H1 (cell line): ENCODE data around the gene TRIM62. TPM values are rescaled to one million over a fixed set of nuclear protein-coding genes. Genes with fewer than 3 reads are reported as not detected.

Source experiments
- CTCF ChIA-PET: fragments of 300-600 bp; sonication (Branson Sonifier 250); formaldehyde crosslinking; loops from one replicate; lab custom pipeline; 2021; ENCODE audit not compliant: partially characterized antibody; lab: Charles Lee
- POLR2A ChIA-PET: fragments of 300-600 bp; sonication (Branson Sonifier 250); formaldehyde crosslinking; loops from one replicate; lab custom pipeline; 2021; ENCODE audit warnings: inconsistent platforms; ENCODE audit not compliant: partially characterized antibody; lab: Charles Lee
- DNase-seq, 2 experiments: peaks; one replicate each; pipeline versions ENCODE4 v3.0.0 to v3.0.0-alpha.2; 2010 to 2022; ENCODE audit warnings: low spot score in 2 of 2, low read depth in 1 of 2, mixed read lengths in 1 of 2
- FAIRE-seq: peaks from 2 replicates; lab custom pipeline; 2011; peaks lifted over from hg19 to GRCh38; lab: Jason Lieb, UNC
- H2AFZ ChIP-seq: 2 replicates; pipeline ENCODE4 v1.8.1; 2012; ENCODE audit warnings: low read length, inconsistent platforms
- H2AK5ac ChIP-seq: 2 replicates; pipeline ENCODE4 v1.6.1; 2013; ENCODE audit warnings: low read depth, low read length
- H2BK120ac ChIP-seq: replicated peaks from 2 replicates; pipeline ENCODE3; 2013; ENCODE audit warnings: low read depth, low read length, inconsistent platforms
- H2BK12ac ChIP-seq: 2 replicates; pipeline ENCODE4 v1.6.1; 2013; ENCODE audit warnings: low read depth, low read length
- H2BK15ac ChIP-seq: 2 replicates; pipeline ENCODE4 v1.6.1; 2013; ENCODE audit warnings: low read length
- H2BK20ac ChIP-seq: 2 replicates; pipeline ENCODE4 v1.6.1; 2013; ENCODE audit warnings: low read length
- H2BK5ac ChIP-seq: 2 replicates; pipeline ENCODE4 v1.6.1; 2013; ENCODE audit warnings: low read depth, low read length
- H3K14ac ChIP-seq: 2 replicates; pipeline ENCODE4 v1.6.1; 2013; ENCODE audit warnings: inconsistent platforms; ENCODE audit not compliant: insufficient read length
- H3K18ac ChIP-seq: 2 replicates; pipeline ENCODE4 v1.6.1; 2013; ENCODE audit warnings: low read length; ENCODE audit errors: extremely low read depth
- H3K23ac ChIP-seq: 2 replicates; pipeline ENCODE4 v1.6.1; 2013; ENCODE audit warnings: inconsistent platforms; ENCODE audit not compliant: insufficient read length
- H3K23me2 ChIP-seq: 2 replicates; pipeline ENCODE4 v1.6.1; 2013; ENCODE audit warnings: low read depth, low read length
- H3K27ac ChIP-seq: 2 replicates; pipeline ENCODE4 v1.6.1; 2011; ENCODE audit warnings: low read depth, low read length, inconsistent platforms
- H3K27me3 ChIP-seq, 4 experiments: replicated peaks in 1 of 4; 1 replicate in 1 of 4; 2 replicates in 3 of 4; pipeline versions ENCODE4 v1.6.1 to v1.8.1; 2011 to 2013; ENCODE audit warnings: low read length in 3 of 4, mild to moderate bottlenecking in 3 of 4, inconsistent platforms in 2 of 4, mixed read lengths in 2 of 4, moderate library complexity in 1 of 4; ENCODE audit not compliant: control insufficient read depth in 3 of 4, insufficient read depth in 3 of 4; ENCODE audit errors: extremely low read depth in 1 of 4
- H3K36me3 ChIP-seq, 4 experiments: 2 replicates each; pipeline versions ENCODE4 v1.6.1 to v1.8.1; 2011 to 2013; ENCODE audit warnings: mild to moderate bottlenecking in 4 of 4, low read length in 3 of 4, moderate library complexity in 2 of 4, control low read depth in 1 of 4, inconsistent platforms in 1 of 4; ENCODE audit not compliant: insufficient read depth in 4 of 4, control insufficient read depth in 2 of 4
- H3K4ac ChIP-seq: replicated peaks from 2 replicates; pipeline ENCODE3; 2013; ENCODE audit warnings: low read length, low read depth, mixed read lengths, inconsistent platforms; ENCODE audit not compliant: insufficient read length
- H3K4me1 ChIP-seq, 4 experiments: replicated peaks in 1 of 4; 1 replicate in 1 of 4; 2 replicates in 3 of 4; pipeline versions ENCODE4 v1.6.1 to v1.8.1; 2011 to 2013; ENCODE audit warnings: low read length in 3 of 4, inconsistent platforms in 2 of 4, mixed read lengths in 1 of 4; ENCODE audit not compliant: insufficient read depth in 4 of 4, control insufficient read depth in 3 of 4
- H3K4me2 ChIP-seq, 2 experiments: 2 replicates each; pipeline versions ENCODE4 v1.6.1 to v1.8.1; 2011 to 2013; ENCODE audit warnings: low read depth in 2 of 2, low read length in 2 of 2, control low read depth in 1 of 2, inconsistent platforms in 1 of 2, mild to moderate bottlenecking in 1 of 2; ENCODE audit not compliant: insufficient read depth in 1 of 2
- H3K4me3 ChIP-seq, 4 experiments: fragments of 200-600, 300-600 bp in 1 of 4; sonication (generic), shearing (Covaris generic), sonication (Bioruptor Twin) in 1 of 4; 2 replicates each; pipeline versions ENCODE4 v1.5.1 to v1.8.1; 2011 to 2016; ENCODE audit warnings: low read length in 4 of 4, low read depth in 3 of 4, control low read depth in 2 of 4, inconsistent platforms in 2 of 4, mild to moderate bottlenecking in 2 of 4, mixed read lengths in 1 of 4, moderate library complexity in 1 of 4; ENCODE audit not compliant: insufficient read depth in 2 of 4; ENCODE audit errors: extremely low read depth in 1 of 4
- H3K56ac ChIP-seq: replicated peaks from 2 replicates; pipeline ENCODE3; 2013; ENCODE audit warnings: low read depth, mild to moderate bottlenecking, mixed read lengths, low read length, inconsistent platforms; ENCODE audit not compliant: insufficient read length
- H3K79me1 ChIP-seq: 2 replicates; pipeline ENCODE4 v1.6.1; 2013; ENCODE audit warnings: low read depth, low read length, control low read depth
- H3K79me2 ChIP-seq, 2 experiments: 2 replicates each; pipeline versions ENCODE4 v1.6.1 to v1.8.1; 2012 to 2013; ENCODE audit warnings: low read length in 2 of 2, mild to moderate bottlenecking in 2 of 2, inconsistent platforms in 1 of 2; ENCODE audit not compliant: insufficient read depth in 2 of 2, control insufficient read depth in 1 of 2
- H3K9ac ChIP-seq, 4 experiments: replicated peaks in 1 of 4; 1 replicate in 1 of 4; 2 replicates in 3 of 4; pipeline versions ENCODE4 v1.6.1 to v1.8.1; 2011 to 2013; ENCODE audit warnings: low read depth in 3 of 4, low read length in 3 of 4, control low read depth in 2 of 4, mild to moderate bottlenecking in 2 of 4, moderate library complexity in 2 of 4, inconsistent platforms in 1 of 4; ENCODE audit errors: extremely low read depth in 1 of 4
- H3K9me3 ChIP-seq, 2 experiments: 2 replicates each; pipeline versions ENCODE4 v1.6.1 to v1.8.1; 2012 to 2013; ENCODE audit warnings: mild to moderate bottlenecking in 2 of 2, moderate library complexity in 2 of 2, control low read depth in 1 of 2, inconsistent platforms in 1 of 2, low read depth in 1 of 2, low read length in 1 of 2, mixed read lengths in 1 of 2; ENCODE audit not compliant: insufficient read depth in 2 of 2
- H4K20me1 ChIP-seq, 2 experiments: replicated peaks in 1 of 2; 2 replicates each; pipeline versions ENCODE3 to v1.8.1; 2011 to 2013; ENCODE audit warnings: inconsistent platforms in 2 of 2, low read length in 2 of 2, mild to moderate bottlenecking in 1 of 2; ENCODE audit not compliant: insufficient read depth in 2 of 2, control insufficient read depth in 1 of 2
- H4K5ac ChIP-seq: 2 replicates; pipeline ENCODE4 v1.6.1; 2013; ENCODE audit warnings: low read length, low read depth, mixed read lengths, inconsistent platforms; ENCODE audit not compliant: insufficient read length
- H4K8ac ChIP-seq: 2 replicates; pipeline ENCODE4 v1.8.0; 2013; ENCODE audit warnings: mild to moderate bottlenecking, moderate library complexity, low read length, inconsistent platforms; ENCODE audit not compliant: insufficient read depth; ENCODE audit errors: extremely low read depth
- H4K91ac ChIP-seq: replicated peaks from 2 replicates; pipeline ENCODE3; 2013; ENCODE audit warnings: low read length, mixed read lengths, inconsistent platforms; ENCODE audit not compliant: insufficient read length
- ASH2L ChIP-seq: fragments of 200-600, 300-600 bp; sonication (generic); IDR thresholded peaks from one replicate; pipeline ENCODE4 v1.7.1; 2017; ENCODE audit warnings: low read length
- BRCA1 ChIP-seq: IDR thresholded peaks from 2 replicates; pipeline ENCODE4 v1.6.1; 2012; ENCODE audit warnings: low read depth, low read length, improper control_type of control experiment
- CBX8 ChIP-seq: fragments of 300-800, 300-1000 bp; sonication (generic); IDR thresholded peaks from 2 replicates; pipeline ENCODE4 v1.7.1; 2016; ENCODE audit warnings: low read depth, low read length, borderline replicate concordance
- CEBPB ChIP-seq: IDR thresholded peaks from 2 replicates; pipeline ENCODE4 v1.6.1; 2012; ENCODE audit warnings: low read depth, low read length
- EGR1 ChIP-seq: IDR thresholded peaks from 2 replicates; pipeline ENCODE4 v1.6.1; 2011; ENCODE audit warnings: low read depth, low read length, borderline replicate concordance
- EZH2 ChIP-seq: fragments of 200-600 bp; sonication (generic); IDR thresholded peaks from 2 replicates; pipeline ENCODE4 v1.7.1; 2012; ENCODE audit warnings: low read depth, mild to moderate bottlenecking, moderate library complexity, low read length, inconsistent platforms; ENCODE audit not compliant: severe bottlenecking
- HDAC2 ChIP-seq, 2 experiments: fragments of 300-600 bp in 1 of 2; sonication (generic) in 1 of 2; IDR thresholded peaks; 2 replicates each; pipeline ENCODE4 v1.6.1; 2011 to 2012; ENCODE audit warnings: low read depth in 2 of 2, low read length in 2 of 2, mild to moderate bottlenecking in 2 of 2, moderate library complexity in 2 of 2, borderline replicate concordance in 1 of 2, inconsistent platforms in 1 of 2
- MAX ChIP-seq: IDR thresholded peaks from 2 replicates; pipeline ENCODE4 v1.6.1; 2012; ENCODE audit warnings: inconsistent platforms
- NANOG ChIP-seq: IDR thresholded peaks from 2 replicates; pipeline ENCODE4 v1.6.1; 2011; ENCODE audit warnings: low read length, low read depth, mild to moderate bottlenecking, inconsistent platforms; ENCODE audit not compliant: insufficient read depth, poor library complexity, severe bottlenecking
- SAP30 ChIP-seq: fragments of 300-600 bp; sonication (generic); IDR thresholded peaks from 2 replicates; pipeline ENCODE4 v1.7.1; 2012; ENCODE audit warnings: low read length, moderate library complexity, mild to moderate bottlenecking, inconsistent platforms; ENCODE audit not compliant: insufficient read depth, insufficient replicate concordance
- SIRT6 ChIP-seq: IDR thresholded peaks from one replicate; pipeline ENCODE4 v1.7.1; 2012; ENCODE audit warnings: low read length, inconsistent platforms
- SIX5 ChIP-seq: IDR thresholded peaks from 2 replicates; pipeline ENCODE4 v1.6.1; 2011; ENCODE audit warnings: mild to moderate bottlenecking, low read depth, low read length
- WGBS, 2 experiments: shearing (Covaris generic) in 1 of 2; methylation state at CpG; one replicate each; pipeline versions ENCODE4 v1.1.6 to v1.1.7; 2013 to 2015; ENCODE audit warnings: low lambda C conversion rate in 2 of 2, mixed read lengths in 2 of 2, inconsistent platforms in 1 of 2, low coverage in 1 of 2, missing lambda C conversion rate in 1 of 2; ENCODE audit not compliant: insufficient replicate concordance in 2 of 2, insufficient coverage in 1 of 2, insufficient read length in 1 of 2; ENCODE audit errors: extremely low coverage in 1 of 2, missing lambda C conversion rate in 1 of 2; 5-methylcytosine and 5-hydroxymethylcytosine counted together
- polyA plus RNA-seq, 7 experiments: library from polyadenylated mRNA; depleted of rRNA in 3 of 7; stranded (reverse) in 5 of 7; unstranded in 2 of 7; fragments of >200 nt in 5 of 7; fragments of 200-250 nt in 2 of 7; gene quantifications; 1 replicate in 5 of 7; 2 replicates in 1 of 7; 4 replicates in 1 of 7; pipeline versions ENCODE4 v1.2.1 to v1.2.3, GENCODE V29; 2011 to 2013; ENCODE audit warnings: missing spikeins in 2 of 7, mixed read lengths in 2 of 7
- total RNA-seq: library from RNA; stranded (reverse); fragmentation: NEBNext Ultra II Directional; extraction: Animal tissue kit (Norgen Biotek cat#: 25700); gene quantifications from 2 replicates; pipeline ENCODE4 v1.2.1, GENCODE V29; 2021

The TRIM62 gene
- total and polyA plus RNA-seq, 2 of the 8 experiments (the other 6 are each of a cell fraction or from before 2014, with no cell fraction given): 6.3 to 10.8 TPM

GRCh38 chr1:33122483-33123178, 59.2 kb downstream of the TRIM62 start:
- peak in 1 of 2 experiments; percentile 30 for DNase-seq
- no peaks in the 10 kb centered on the region; the same call in 1 of the 2 replicates for H3K23me2 ChIP-seq
- no peak overlapping the region for H4K8ac ChIP-seq
- H3K36me3 ChIP-seq: no peaks in the 10 kb centered on the region
- H3K23ac ChIP-seq: no peak overlapping the region
- peaks cover 0 to 16% (median 10%) of the 10 kb centered on the region in 4 experiments; a peak in 6 of 7 replicates for H3K27me3 ChIP-seq
- ChIA-PET POLR2A (interaction anchor here (1.4 kb wide), 1 partner anchor 15 kb away, joined by 4 read pairs; no protein-coding TSS in a partner anchor), CTCF (interaction anchor here (1.0 to 2.2 kb wide), 3 partner anchors 8 to 28 kb away, joined by 3 to 6 read pairs (median 5); no protein-coding TSS in a partner anchor)
- peaks cover 0 to 5% (median 1%) of the 10 kb centered on the region in 4 experiments; a peak in 5 of 7 replicates for H3K4me1 ChIP-seq
- H3K14ac ChIP-seq: no peak overlapping the region
- H3K18ac ChIP-seq: no peak overlapping the region
- H2BK5ac ChIP-seq: no peak overlapping the region
- H3K56ac ChIP-seq: no peak overlapping the region
- H3K9me3 ChIP-seq: no peaks in the 10 kb centered on the region
- H3K4me3 ChIP-seq: no peak overlapping the region
- no peak overlapping the region for H2AFZ ChIP-seq
- no peak overlapping the region for H3K4me2 ChIP-seq
- WGBS, 2 experiments: 90% methylated on average over 7 of the region's 7 CpGs; no CpG with 5 or more reads in 1 of the 2 experiments
- no peak overlapping the region for H4K91ac ChIP-seq
- no peak for FAIRE-seq
- no peaks in the 10 kb centered on the region for H4K20me1 ChIP-seq
- no peak overlapping the region for H2AK5ac ChIP-seq
- H2BK12ac ChIP-seq: no peak overlapping the region
- H2BK20ac ChIP-seq: no peak overlapping the region
- no peak overlapping the region for H3K27ac ChIP-seq
- H2BK15ac ChIP-seq: no peak overlapping the region
- no peaks in the 10 kb centered on the region for H3K79me1 ChIP-seq
- no peak overlapping the region for H4K5ac ChIP-seq
- H2BK120ac ChIP-seq: no peak overlapping the region
- no peaks in the 10 kb centered on the region; a peak in 1 of 4 replicates for H3K79me2 ChIP-seq
- H3K9ac ChIP-seq: no peak overlapping the region
- no peak overlapping the region for H3K4ac ChIP-seq
- TF ChIP-seq NANOG (no peak), SIX5 (no peak), BRCA1 (no peak), CEBPB (no peak), SAP30 (no peak), EGR1 (no peak), EZH2 (no peak), ASH2L (no peak), SIRT6 (no peak), MAX (no peak), HDAC2 (IDR thresholded peaks at IDR 0.05; ENCODE audit: borderline replicate concordance in 1 of 2, low read depth in 2 of 2, low read length in 2 of 2) (no peak), CBX8 (no peak)
